Measurements from ENCODE around the gene NTNG1. TPM values are rescaled to one million over a fixed set of nuclear protein-coding genes. Genes with fewer than 3 reads are reported as not detected.

NTNG1 gene
- total and polyA plus RNA-seq, 2 of the 4 experiments (the other 2 are of a cell fraction): 1.2 to 2.3 TPM

DNA sequence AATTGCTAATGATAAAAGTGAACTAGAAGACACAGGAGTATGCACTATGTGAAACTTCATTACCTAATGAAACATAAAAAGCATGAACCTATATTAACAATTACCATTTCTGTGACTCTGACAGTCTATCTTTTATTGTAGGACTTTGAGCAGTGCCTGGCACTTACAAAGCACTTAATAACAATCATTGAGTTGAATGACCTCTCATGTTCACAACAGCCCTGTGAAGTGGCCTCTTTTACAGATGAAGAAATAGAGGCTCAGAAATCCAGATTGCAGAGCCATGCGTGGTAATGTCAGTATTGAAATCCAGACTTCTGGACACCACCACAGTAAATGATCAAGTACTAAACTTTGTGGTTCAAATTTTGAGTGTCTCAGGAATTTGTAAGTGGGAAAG, 326.4 kb downstream of the NTNG1 start:
- Histone ChIP-seq H3K27ac (ENCODE audit: insufficient read depth, low read length) (no peak overlapping the region), H3K27me3 (ENCODE audit: control insufficient read depth, insufficient read depth, low read length) (no peaks in the 10 kb centered on the region), H3K4me2 (ENCODE audit: low read depth, low read length) (no peak overlapping the region), H2BK15ac (ENCODE audit: low read depth, low read length) (no peak overlapping the region), H3K23ac (ENCODE audit: low read depth, low read length) (no peak overlapping the region), H4K8ac (ENCODE audit: low read depth in 2 of 2, low read length in 2 of 2) (no peak overlapping the region), H2AFZ (replicated peaks; ENCODE audit: low read length, poor library complexity) (no peak overlapping the region), H3K36me3 (ENCODE audit: control insufficient read depth, insufficient read depth, low read length) (no peaks in the 10 kb centered on the region), H3K18ac (ENCODE audit: low read depth, low read length) (no peak overlapping the region), H4K5ac (ENCODE audit: low read depth, low read length) (no peak overlapping the region), H2AK5ac (ENCODE audit: low read depth, low read length) (no peak overlapping the region), H2BK120ac (ENCODE audit: low read depth, low read length) (no peak overlapping the region), H2BK20ac (ENCODE audit: low read depth, low read length) (no peak overlapping the region), H2AK9ac (replicated peaks; ENCODE audit: low read depth, low read length, poor library complexity) (no peak overlapping the region), H3K4ac (ENCODE audit: low read depth, low read length) (no peak overlapping the region), H2BK5ac (ENCODE audit: low read depth, low read length, poor library complexity, severe bottlenecking) (no peak overlapping the region), H3K9me3 (ENCODE audit: control insufficient read depth, insufficient read depth, low read length) (no peaks in the 10 kb centered on the region), H4K91ac (ENCODE audit: insufficient read depth, low read depth, low read length) (no peak overlapping the region), H3K56ac (ENCODE audit: extremely low read depth, insufficient read depth, low read length) (no peak overlapping the region), H3K9me1 (ENCODE audit: insufficient read depth, low read length) (no peaks in the 10 kb centered on the region), H3K9ac (ENCODE audit: low read depth, low read length) (no peak overlapping the region), H3K79me1 (ENCODE audit: low read depth in 1 of 2, low read length in 2 of 2) (no peaks in the 10 kb centered on the region), H3K4me1 (ENCODE audit: control insufficient read depth, insufficient read depth, low read length) (no peaks in the 10 kb centered on the region), H3K14ac (replicated peaks; ENCODE audit: low read depth, low read length) (no peak overlapping the region), H4K20me1 (ENCODE audit: insufficient read depth, low read length) (no peaks in the 10 kb centered on the region), H3K4me3 (ENCODE audit: insufficient read depth, low read depth, low read length) (no peak overlapping the region)
- dilution Hi-C loops (cut with HindIII; ENCODE audit: low sequenced_read_pairs, unreplicated experiment): no loop called here
- POLR2A ChIA-PET (ENCODE audit: unreplicated experiment): no interaction called here
- no CpG with 5 or more reads among the region's 1 CpG for WGBS, 2 experiments (ENCODE audit: extremely low coverage in 2 of 2, insufficient read length in 1 of 2)
- DNase-seq: no peak
- ATAC-seq (ENCODE audit: low read depth): no peak
- in situ Hi-C loops (cut with MboI; ENCODE audit: low sequenced_read_pairs): no loop called here
- TF ChIP-seq POLR2A (IDR thresholded peaks at IDR 0.05; ENCODE audit: low read depth, low read length): no peak
- no peak for TF ChIP-seq MXI1 (IDR thresholded peaks at IDR 0.05; ENCODE audit: borderline replicate concordance, low read depth, low read length)
- no peak for TF ChIP-seq BHLHE40 (IDR thresholded peaks at IDR 0.05; ENCODE audit: low read depth, low read length)
- TF ChIP-seq, protein P1, sequence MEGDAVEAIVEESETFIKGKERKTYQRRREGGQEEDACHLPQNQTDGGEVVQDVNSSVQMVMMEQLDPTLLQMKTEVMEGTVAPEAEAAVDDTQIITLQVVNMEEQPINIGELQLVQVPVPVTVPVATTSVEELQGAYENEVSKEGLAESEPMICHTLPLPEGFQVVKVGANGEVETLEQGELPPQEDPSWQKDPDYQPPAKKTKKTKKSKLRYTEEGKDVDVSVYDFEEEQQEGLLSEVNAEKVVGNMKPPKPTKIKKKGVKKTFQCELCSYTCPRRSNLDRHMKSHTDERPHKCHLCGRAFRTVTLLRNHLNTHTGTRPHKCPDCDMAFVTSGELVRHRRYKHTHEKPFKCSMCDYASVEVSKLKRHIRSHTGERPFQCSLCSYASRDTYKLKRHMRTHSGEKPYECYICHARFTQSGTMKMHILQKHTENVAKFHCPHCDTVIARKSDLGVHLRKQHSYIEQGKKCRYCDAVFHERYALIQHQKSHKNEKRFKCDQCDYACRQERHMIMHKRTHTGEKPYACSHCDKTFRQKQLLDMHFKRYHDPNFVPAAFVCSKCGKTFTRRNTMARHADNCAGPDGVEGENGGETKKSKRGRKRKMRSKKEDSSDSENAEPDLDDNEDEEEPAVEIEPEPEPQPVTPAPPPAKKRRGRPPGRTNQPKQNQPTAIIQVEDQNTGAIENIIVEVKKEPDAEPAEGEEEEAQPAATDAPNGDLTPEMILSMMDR (conservative IDR thresholded peaks at IDR 0.05; ENCODE audit: low read depth, low read length): no peak
- no peak for TF ChIP-seq CEBPB (IDR thresholded peaks at IDR 0.05; ENCODE audit: low read depth, low read length)
- TF ChIP-seq RAD21 (IDR thresholded peaks at IDR 0.05; ENCODE audit: low read length): no peak
- TF ChIP-seq, protein P2, sequence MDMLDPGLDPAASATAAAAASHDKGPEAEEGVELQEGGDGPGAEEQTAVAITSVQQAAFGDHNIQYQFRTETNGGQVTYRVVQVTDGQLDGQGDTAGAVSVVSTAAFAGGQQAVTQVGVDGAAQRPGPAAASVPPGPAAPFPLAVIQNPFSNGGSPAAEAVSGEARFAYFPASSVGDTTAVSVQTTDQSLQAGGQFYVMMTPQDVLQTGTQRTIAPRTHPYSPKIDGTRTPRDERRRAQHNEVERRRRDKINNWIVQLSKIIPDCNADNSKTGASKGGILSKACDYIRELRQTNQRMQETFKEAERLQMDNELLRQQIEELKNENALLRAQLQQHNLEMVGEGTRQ (IDR thresholded peaks at IDR 0.05; ENCODE audit: low read depth, low read length): no peak
- no peak for TF ChIP-seq MAZ (IDR thresholded peaks at IDR 0.05; ENCODE audit: borderline replicate concordance, low read depth, low read length)
- no peak for TF ChIP-seq FOS (IDR thresholded peaks at IDR 0.05; ENCODE audit: low read depth, low read length)
- TF ChIP-seq MAFK (IDR thresholded peaks at IDR 0.05; ENCODE audit: low read depth, low read length): no peak
- no peak for TF ChIP-seq RCOR1 (IDR thresholded peaks at IDR 0.05; ENCODE audit: insufficient replicate concordance, low read length)
- no peak for TF ChIP-seq CHD1 (IDR thresholded peaks at IDR 0.05; ENCODE audit: low read depth, low read length)
- no peak for TF ChIP-seq NFE2L2 (IDR thresholded peaks at IDR 0.05; ENCODE audit: low read depth, low read length)
- no peak for TF ChIP-seq RFX5 (IDR thresholded peaks at IDR 0.05; ENCODE audit: low read depth, low read length)
- TF ChIP-seq, protein P3, sequence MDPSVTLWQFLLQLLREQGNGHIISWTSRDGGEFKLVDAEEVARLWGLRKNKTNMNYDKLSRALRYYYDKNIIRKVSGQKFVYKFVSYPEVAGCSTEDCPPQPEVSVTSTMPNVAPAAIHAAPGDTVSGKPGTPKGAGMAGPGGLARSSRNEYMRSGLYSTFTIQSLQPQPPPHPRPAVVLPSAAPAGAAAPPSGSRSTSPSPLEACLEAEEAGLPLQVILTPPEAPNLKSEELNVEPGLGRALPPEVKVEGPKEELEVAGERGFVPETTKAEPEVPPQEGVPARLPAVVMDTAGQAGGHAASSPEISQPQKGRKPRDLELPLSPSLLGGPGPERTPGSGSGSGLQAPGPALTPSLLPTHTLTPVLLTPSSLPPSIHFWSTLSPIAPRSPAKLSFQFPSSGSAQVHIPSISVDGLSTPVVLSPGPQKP (IDR thresholded peaks at IDR 0.05; ENCODE audit: borderline replicate concordance, low read depth, low read length): no peak
- no peak for TF ChIP-seq SMC3 (IDR thresholded peaks at IDR 0.05; ENCODE audit: low read depth, low read length)
- intact Hi-C loops (cut with micrococcal nuclease): no loop called here
- CTCF ChIA-PET: interaction anchor here (1.2 kb wide), 1 partner anchor 20 kb away, joined by 3 read pairs; no protein-coding TSS in a partner anchor
- BruUV-seq (replicated peaks): no TSS peak

Measured in IMR-90 (cell line).